ENCODE results near the gene RAB40B. TPM values are rescaled to one million over a fixed set of nuclear protein-coding genes. Genes with fewer than 3 reads are reported as not detected.

RAB40B gene
- total RNA-seq, 1 experiment from 2014 or later = 22.4 TPM

DNA sequence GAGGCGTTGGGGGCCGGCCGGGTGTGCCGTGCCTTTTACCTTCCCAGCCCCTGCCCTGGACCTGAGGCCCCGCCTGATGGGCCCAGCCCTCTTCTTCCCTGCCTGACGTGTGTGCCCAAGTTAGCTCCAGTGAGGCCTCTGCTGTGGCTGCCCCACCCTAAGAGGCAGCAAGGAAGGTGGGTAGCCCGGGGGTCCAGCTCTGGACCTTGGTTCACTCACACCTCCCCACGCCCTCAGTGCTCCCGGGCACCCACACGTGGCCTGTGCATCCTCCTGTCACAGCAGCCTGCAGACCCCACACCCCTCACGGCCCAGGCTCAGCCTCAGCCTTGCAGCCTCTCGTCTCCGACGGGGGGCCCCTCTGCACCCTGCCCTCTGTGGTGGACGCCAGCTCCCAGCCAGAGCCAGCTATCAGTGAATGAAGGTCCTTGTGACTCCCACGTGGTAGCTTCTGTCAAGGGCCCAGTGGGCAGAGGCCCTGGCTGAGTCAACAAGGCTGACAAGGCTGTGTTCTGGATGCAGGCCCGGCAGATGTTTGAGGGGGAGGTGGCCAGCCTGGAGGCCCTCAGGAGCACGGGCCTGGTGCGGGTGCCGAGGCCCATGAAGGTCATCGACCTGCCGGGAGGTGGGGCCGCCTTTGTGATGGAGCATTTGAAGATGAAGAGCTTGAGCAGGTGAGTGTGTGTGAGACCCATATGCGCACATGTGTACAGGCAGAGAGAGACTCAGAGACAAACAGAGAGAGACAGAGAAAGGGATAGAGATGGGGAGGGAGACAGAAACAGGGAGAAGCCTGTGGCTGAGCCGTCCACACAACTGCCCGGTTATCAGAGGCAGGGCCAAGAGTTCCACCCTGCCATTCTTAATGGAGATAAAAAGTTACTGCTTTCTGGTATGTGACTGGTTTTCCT is 39.7 kb upstream of the RAB40B start:
- Histone ChIP-seq H3F3A (ENCODE audit: low read length, unreplicated experiment) (no peaks in the 10 kb centered on the region), H3K9me3 (ENCODE audit: low read length) (peaks cover 2% of the 10 kb centered on the region; the same call in 1 of the 2 replicates), H3K27ac (ENCODE audit: low read length) (no peak overlapping the region), H4K20me1 (ENCODE audit: low read length) (no peaks in the 10 kb centered on the region), H3K36me3 (ENCODE audit: low read depth, low read length) (peaks cover 31% of the 10 kb centered on the region), H3K4me3 (ENCODE audit: low read length) (no peak overlapping the region), H3K79me2 (ENCODE audit: low read length) (0 out of 2 replicates have a peak, but pooled peaks cover 4% of the 10 kb centered on the region), H3K9me2 (replicated peaks; ENCODE audit: low read length) (no peaks in the 10 kb centered on the region), H3K4me1 (ENCODE audit: insufficient read depth, low read length) (peaks cover 6% of the 10 kb centered on the region; the same call in 1 of the 2 replicates), H3K27me3 (ENCODE audit: low read length) (no peaks in the 10 kb centered on the region), H3K9ac (ENCODE audit: low read length) (no peak overlapping the region), H2AFZ (ENCODE audit: low read length) (no peak overlapping the region), H3K4me2 (ENCODE audit: low read length) (no peak overlapping the region)
- ChIA-PET CTCF (no interaction called here), POLR2A (ENCODE audit: unreplicated experiment) (no interaction called here)
- TF ChIP-seq, protein P1, sequence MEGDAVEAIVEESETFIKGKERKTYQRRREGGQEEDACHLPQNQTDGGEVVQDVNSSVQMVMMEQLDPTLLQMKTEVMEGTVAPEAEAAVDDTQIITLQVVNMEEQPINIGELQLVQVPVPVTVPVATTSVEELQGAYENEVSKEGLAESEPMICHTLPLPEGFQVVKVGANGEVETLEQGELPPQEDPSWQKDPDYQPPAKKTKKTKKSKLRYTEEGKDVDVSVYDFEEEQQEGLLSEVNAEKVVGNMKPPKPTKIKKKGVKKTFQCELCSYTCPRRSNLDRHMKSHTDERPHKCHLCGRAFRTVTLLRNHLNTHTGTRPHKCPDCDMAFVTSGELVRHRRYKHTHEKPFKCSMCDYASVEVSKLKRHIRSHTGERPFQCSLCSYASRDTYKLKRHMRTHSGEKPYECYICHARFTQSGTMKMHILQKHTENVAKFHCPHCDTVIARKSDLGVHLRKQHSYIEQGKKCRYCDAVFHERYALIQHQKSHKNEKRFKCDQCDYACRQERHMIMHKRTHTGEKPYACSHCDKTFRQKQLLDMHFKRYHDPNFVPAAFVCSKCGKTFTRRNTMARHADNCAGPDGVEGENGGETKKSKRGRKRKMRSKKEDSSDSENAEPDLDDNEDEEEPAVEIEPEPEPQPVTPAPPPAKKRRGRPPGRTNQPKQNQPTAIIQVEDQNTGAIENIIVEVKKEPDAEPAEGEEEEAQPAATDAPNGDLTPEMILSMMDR (conservative IDR thresholded peaks at IDR 0.05; ENCODE audit: low read depth, low read length) = no peak
- TF ChIP-seq EZH2 (IDR thresholded peaks at IDR 0.05; ENCODE audit: low read length, unreplicated experiment) = no peak
- no peak for TF ChIP-seq EZH2phosphoT487 (IDR thresholded peaks at IDR 0.05; ENCODE audit: borderline replicate concordance, low read length)
- BruUV-seq (replicated peaks) = no TSS peak
- no peak for ATAC-seq
- intact Hi-C loops (cut with micrococcal nuclease) = no loop called here
- DNase-seq = no peak

DNA sequence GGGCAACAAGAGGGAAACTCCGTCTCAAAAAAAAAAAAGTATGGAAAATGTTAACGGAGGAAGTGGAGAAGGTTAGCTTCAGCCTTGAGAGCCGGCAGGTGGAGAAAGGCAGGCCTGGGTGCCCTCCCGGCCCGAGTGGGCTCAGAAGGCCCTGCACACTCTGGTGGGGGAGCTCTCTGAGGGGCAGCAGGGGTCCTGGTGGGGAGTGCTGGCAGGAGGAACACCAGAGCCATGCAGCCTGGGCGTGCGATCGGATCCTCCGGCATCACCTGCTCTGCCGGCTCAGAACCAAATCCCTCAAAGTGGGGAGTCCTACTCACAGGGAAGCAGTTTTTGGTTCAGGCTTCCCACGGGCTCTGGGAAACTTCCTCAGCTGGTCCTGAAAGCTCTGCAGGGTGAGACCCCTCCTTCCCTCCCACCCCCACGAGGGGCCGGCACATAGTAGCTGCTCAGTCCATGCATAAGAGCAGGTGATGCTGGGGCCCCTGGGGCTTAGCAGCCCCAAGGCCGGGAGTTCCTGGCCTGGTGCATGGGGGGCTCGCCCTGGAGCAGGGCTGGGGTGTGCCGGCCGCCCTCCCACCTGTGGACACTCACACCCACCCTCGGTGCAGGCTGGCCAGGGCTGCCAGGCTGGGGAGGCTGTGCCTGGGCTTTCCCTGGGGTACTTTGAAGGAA is 38.1 kb upstream of the RAB40B start:
- Histone ChIP-seq H3K79me2 (ENCODE audit: low read length) (0 out of 2 replicates have a peak, but pooled peaks cover 4% of the 10 kb centered on the region), H3K36me3 (ENCODE audit: low read depth, low read length) (peaks cover 29% of the 10 kb centered on the region), H4K20me1 (ENCODE audit: low read length) (no peaks in the 10 kb centered on the region), H3K27me3 (ENCODE audit: low read length) (no peaks in the 10 kb centered on the region), H2AFZ (ENCODE audit: low read length) (no peak overlapping the region), H3F3A (ENCODE audit: low read length, unreplicated experiment) (no peaks in the 10 kb centered on the region), H3K4me2 (ENCODE audit: low read length) (peak overlapping the region; percentile 98), H3K9ac (ENCODE audit: low read length) (no peak overlapping the region), H3K27ac (ENCODE audit: low read length) (no peak overlapping the region), H3K9me2 (replicated peaks; ENCODE audit: low read length) (no peaks in the 10 kb centered on the region), H3K4me3 (ENCODE audit: low read length) (no peak overlapping the region; the same call in 1 of the 2 replicates), H3K4me1 (ENCODE audit: insufficient read depth, low read length) (peaks cover 6% of the 10 kb centered on the region; the same call in 1 of the 2 replicates), H3K9me3 (ENCODE audit: low read length) (peaks cover 5% of the 10 kb centered on the region; the same call in 1 of the 2 replicates)
- no TSS peak for BruUV-seq (replicated peaks)
- intact Hi-C loops (cut with micrococcal nuclease) = no loop called here
- POLR2A ChIA-PET (ENCODE audit: unreplicated experiment) = no interaction called here
- CTCF ChIA-PET = no interaction called here
- no peak for DNase-seq
- TF ChIP-seq, protein P1 (conservative IDR thresholded peaks at IDR 0.05; ENCODE audit: low read depth, low read length) = no peak
- no peak for TF ChIP-seq EZH2phosphoT487 (IDR thresholded peaks at IDR 0.05; ENCODE audit: borderline replicate concordance, low read length)
- no peak for TF ChIP-seq EZH2 (IDR thresholded peaks at IDR 0.05; ENCODE audit: low read length, unreplicated experiment)
- ATAC-seq = no peak
